SK-N-SH (cell line): ENCODE data around the gene FKBP5. TPM values are rescaled to one million over a fixed set of nuclear protein-coding genes. Genes with fewer than 3 reads are reported as not detected.
"Not testable (repeated sequence)": the region's sequence is repeated elsewhere in the genome, so short reads cannot be mapped to it uniquely, and the experiment has no call there.

Source experiments
- CTCF ChIA-PET: fragments of 300-600, 350-600 bp; formaldehyde crosslinking; extraction: SDS; loops from one replicate; lab custom pipeline; 2021; lab: Yijun Ruan, JAX
- POLR2A ChIA-PET: fragments of 350-600 bp; sonication (Branson Sonifier 250); formaldehyde crosslinking; extraction: SDS; loops from one replicate; lab custom pipeline; 2020; ENCODE audit warnings: antibody characterized with exemption, inconsistent platforms; lab: Yijun Ruan, JAX
- DNase-seq: peaks from one replicate; pipeline ENCODE4 v3.0.0; 2012
- H2AFZ ChIP-seq: fragments of 200-600 bp; sonication (generic); 2 replicates; pipeline ENCODE4 v1.8.1; 2016; ENCODE audit warnings: antibody characterized with exemption, mild to moderate bottlenecking, low read depth
- H3F3A ChIP-seq: fragments of 200-600 bp; sonication (generic); replicated peaks from 2 replicates; pipeline ENCODE3; 2016; ENCODE audit warnings: antibody characterized with exemption, mild to moderate bottlenecking; ENCODE audit not compliant: insufficient read depth
- H3K27ac ChIP-seq, 2 experiments: fragments of 200-500 bp in 1 of 2; fragments of 200-600 bp in 1 of 2; sonication (Bioruptor generic) in 1 of 2; sonication (generic), shearing (Covaris generic) in 1 of 2; 2 replicates each; pipeline versions ENCODE4 v1.5.1 to v1.6.1; 2014 to 2016; ENCODE audit warnings: low read depth in 2 of 2, inconsistent platforms in 1 of 2, low read length in 1 of 2, mild to moderate bottlenecking in 1 of 2, mixed read lengths in 1 of 2
- H3K27me3 ChIP-seq: fragments of 200-600 bp; sonication (generic), shearing (Covaris generic); 2 replicates; pipeline ENCODE4 v1.6.1; 2016; ENCODE audit warnings: mixed run types; ENCODE audit not compliant: insufficient read depth
- H3K36me3 ChIP-seq, 2 experiments: fragments of 200-500 bp in 1 of 2; fragments of 200-600 bp in 1 of 2; sonication (Bioruptor generic) in 1 of 2; sonication (generic) in 1 of 2; replicated peaks in 1 of 2; 2 replicates each; pipeline versions ENCODE3 to v1.5.1; 2014 to 2016; ENCODE audit warnings: low read length in 1 of 2, mild to moderate bottlenecking in 1 of 2; ENCODE audit not compliant: insufficient read depth in 2 of 2, control insufficient read depth in 1 of 2
- H3K4me1 ChIP-seq, 2 experiments: fragments of 200-500 bp in 1 of 2; fragments of 200-600 bp in 1 of 2; sonication (Bioruptor generic) in 1 of 2; sonication (generic), shearing (Covaris generic) in 1 of 2; 2 replicates each; pipeline versions ENCODE4 v1.5.1 to v1.6.1; 2014 to 2016; ENCODE audit warnings: low read depth in 1 of 2, low read length in 1 of 2, mixed run types in 1 of 2; ENCODE audit not compliant: insufficient read depth in 2 of 2, control insufficient read depth in 1 of 2
- H3K4me2 ChIP-seq: fragments of 200-600 bp; sonication (generic), shearing (Covaris generic); 2 replicates; pipeline ENCODE4 v1.6.1; 2017; ENCODE audit warnings: mixed run types
- H3K4me3 ChIP-seq, 2 experiments: fragments of 200-500 bp in 1 of 2; fragments of 200-600 bp in 1 of 2; sonication (Bioruptor generic) in 1 of 2; sonication (generic), shearing (Covaris generic) in 1 of 2; 2 replicates each; pipeline versions ENCODE4 v1.5.1 to v1.8.1; 2014 to 2016; ENCODE audit warnings: low read depth in 2 of 2, inconsistent platforms in 1 of 2, low read length in 1 of 2, mild to moderate bottlenecking in 1 of 2, mixed read lengths in 1 of 2, moderate library complexity in 1 of 2
- H3K79me2 ChIP-seq: fragments of 200-600 bp; sonication (generic); 2 replicates; pipeline ENCODE4 v1.8.1; 2017; ENCODE audit warnings: mild to moderate bottlenecking; ENCODE audit not compliant: insufficient read depth
- H3K9ac ChIP-seq: fragments of 200-600 bp; sonication (generic); 2 replicates; pipeline ENCODE4 v1.6.1; 2017; ENCODE audit warnings: mixed run types
- H3K9me2 ChIP-seq: fragments of 200-600 bp; sonication (generic); 2 replicates; pipeline ENCODE4 v1.6.1; 2017; ENCODE audit warnings: mixed run types
- H3K9me3 ChIP-seq: fragments of 200-600 bp; sonication (generic); 2 replicates; pipeline ENCODE4 v1.6.1; 2017; ENCODE audit warnings: mixed run types, mild to moderate bottlenecking, moderate library complexity
- H4K20me1 ChIP-seq: fragments of 200-600 bp; sonication (generic); 2 replicates; pipeline ENCODE4 v1.6.1; 2017; ENCODE audit warnings: mild to moderate bottlenecking, mixed run types; ENCODE audit not compliant: insufficient read depth
- EP300 ChIP-seq, 2 experiments: IDR thresholded peaks; 2 replicates each; pipeline versions ENCODE4 v1.4.0 to v1.6.1; 2012; ENCODE audit warnings: borderline replicate concordance in 1 of 2, low read depth in 1 of 2, low read length in 1 of 2
- EZH2phosphoT487 ChIP-seq: fragments of 200-600 bp; sonication (generic); IDR thresholded peaks from 2 replicates; pipeline ENCODE4 v1.6.1; 2017; ENCODE audit warnings: low read depth, mixed run types, mild to moderate bottlenecking, antibody characterized with exemption, moderate library complexity, borderline replicate concordance
- FOSL2 ChIP-seq: IDR thresholded peaks from 2 replicates; pipeline ENCODE4 v1.4.0; 2012; ENCODE audit warnings: low read depth, mild to moderate bottlenecking, moderate library complexity, borderline replicate concordance
- FOXM1 ChIP-seq: IDR thresholded peaks from 2 replicates; pipeline ENCODE4 v1.4.0; 2012; ENCODE audit warnings: low read depth, mild to moderate bottlenecking
- GATA2 ChIP-seq: sonication (generic); formaldehyde crosslinking; IDR thresholded peaks from 2 replicates; pipeline ENCODE4 v1.5.0; 2020; ENCODE audit warnings: mild to moderate bottlenecking, missing genetic modification reagents
- MEF2A ChIP-seq: IDR thresholded peaks from 2 replicates; pipeline ENCODE4 v1.4.0; 2012; ENCODE audit warnings: low read depth, borderline replicate concordance
- NFIC ChIP-seq: IDR thresholded peaks from 2 replicates; pipeline ENCODE4 v1.4.0; 2012; ENCODE audit warnings: borderline replicate concordance
- RAD21 ChIP-seq: IDR thresholded peaks from 2 replicates; pipeline ENCODE4 v1.6.1; 2012; ENCODE audit warnings: mild to moderate bottlenecking, low read length
- RXRA ChIP-seq: IDR thresholded peaks from 2 replicates; pipeline ENCODE4 v1.4.0; 2012; ENCODE audit warnings: low read depth, mild to moderate bottlenecking, borderline replicate concordance
- SMC3 ChIP-seq: IDR thresholded peaks from 2 replicates; pipeline ENCODE4 v1.6.1; 2012; ENCODE audit warnings: low read depth, low read length, improper control_type of control experiment
- TCF12 ChIP-seq: IDR thresholded peaks from 2 replicates; pipeline ENCODE4 v1.4.0; 2012
- TEAD4 ChIP-seq: IDR thresholded peaks from 2 replicates; pipeline ENCODE4 v1.4.0; 2012; ENCODE audit warnings: mild to moderate bottlenecking, borderline replicate concordance; ENCODE audit not compliant: insufficient read depth
- USF1 ChIP-seq: IDR thresholded peaks from 2 replicates; pipeline ENCODE4 v1.4.0; 2012; ENCODE audit warnings: low read depth, borderline replicate concordance
- YY1 ChIP-seq: IDR thresholded peaks from 2 replicates; pipeline ENCODE4 v1.4.0; 2012; ENCODE audit warnings: low read depth, mild to moderate bottlenecking
- WGBS: methylation state at CpG from one replicate; pipeline ENCODE4 v1.1.6; 2017; ENCODE audit warnings: low lambda C conversion rate; 5-methylcytosine and 5-hydroxymethylcytosine counted together
- polyA plus RNA-seq, 3 experiments: library from polyadenylated mRNA; depleted of rRNA; stranded (reverse); fragments of >200 nt; gene quantifications; 2 replicates each; pipeline ENCODE4 v1.2.3, GENCODE V29; 2012
- TF ChIP-seq, protein P1 (sequence below): fragments of 200-600 bp; sonication (generic); IDR thresholded peaks from 2 replicates; pipeline ENCODE4 v1.6.1; 2017; ENCODE audit warnings: antibody characterized with exemption, mild to moderate bottlenecking, moderate library complexity
- TF ChIP-seq, protein P2 (sequence below): IDR thresholded peaks from 2 replicates; pipeline ENCODE4 v1.6.1; 2012; ENCODE audit warnings: mild to moderate bottlenecking, low read depth, low read length, moderate library complexity

The FKBP5 gene
- polyA plus RNA-seq, 1 of the 3 experiments (the other 2 are of a cell fraction): 5.1 TPM

GRCh38 chr6:35599761-35600658 lies 88.7 kb downstream of the FKBP5 start:
- no peak overlapping the region for H3K4me3 ChIP-seq
- ChIA-PET POLR2A (no interaction called here), CTCF (interaction anchor here (0.7 to 7.3 kb wide), 5 partner anchors 16 to 1155 kb away, joined by 3 to 42 read pairs (median 4); partner anchors contain the start of gene ARMC12)
- H3K4me1 ChIP-seq: peaks cover 30 to 51% of the 10 kb centered on the region in 2 experiments
- H3K9ac ChIP-seq: peak overlapping the region; percentile 71; the same call in 1 of the 2 replicates
- no peaks in the 10 kb centered on the region for H3K9me2 ChIP-seq
- H3K36me3 ChIP-seq: no peaks in the 10 kb centered on the region
- TF ChIP-seq NFIC (no peak), USF1 (no peak), RXRA (no peak), EZH2phosphoT487 (no peak), MEF2A (no peak), RAD21 (no peak), SMC3 (no peak), YY1 (no peak), TCF12 (no peak), FOXM1 (no peak), GATA2 (no peak), TEAD4 (no peak), EP300 (IDR thresholded peaks at IDR 0.05; ENCODE audit: borderline replicate concordance in 1 of 2, low read depth in 1 of 2, low read length in 1 of 2) (no peak), FOSL2 (no peak)
- TF ChIP-seq, protein P1, sequence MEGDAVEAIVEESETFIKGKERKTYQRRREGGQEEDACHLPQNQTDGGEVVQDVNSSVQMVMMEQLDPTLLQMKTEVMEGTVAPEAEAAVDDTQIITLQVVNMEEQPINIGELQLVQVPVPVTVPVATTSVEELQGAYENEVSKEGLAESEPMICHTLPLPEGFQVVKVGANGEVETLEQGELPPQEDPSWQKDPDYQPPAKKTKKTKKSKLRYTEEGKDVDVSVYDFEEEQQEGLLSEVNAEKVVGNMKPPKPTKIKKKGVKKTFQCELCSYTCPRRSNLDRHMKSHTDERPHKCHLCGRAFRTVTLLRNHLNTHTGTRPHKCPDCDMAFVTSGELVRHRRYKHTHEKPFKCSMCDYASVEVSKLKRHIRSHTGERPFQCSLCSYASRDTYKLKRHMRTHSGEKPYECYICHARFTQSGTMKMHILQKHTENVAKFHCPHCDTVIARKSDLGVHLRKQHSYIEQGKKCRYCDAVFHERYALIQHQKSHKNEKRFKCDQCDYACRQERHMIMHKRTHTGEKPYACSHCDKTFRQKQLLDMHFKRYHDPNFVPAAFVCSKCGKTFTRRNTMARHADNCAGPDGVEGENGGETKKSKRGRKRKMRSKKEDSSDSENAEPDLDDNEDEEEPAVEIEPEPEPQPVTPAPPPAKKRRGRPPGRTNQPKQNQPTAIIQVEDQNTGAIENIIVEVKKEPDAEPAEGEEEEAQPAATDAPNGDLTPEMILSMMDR: no peak
- TF ChIP-seq, protein P2, sequence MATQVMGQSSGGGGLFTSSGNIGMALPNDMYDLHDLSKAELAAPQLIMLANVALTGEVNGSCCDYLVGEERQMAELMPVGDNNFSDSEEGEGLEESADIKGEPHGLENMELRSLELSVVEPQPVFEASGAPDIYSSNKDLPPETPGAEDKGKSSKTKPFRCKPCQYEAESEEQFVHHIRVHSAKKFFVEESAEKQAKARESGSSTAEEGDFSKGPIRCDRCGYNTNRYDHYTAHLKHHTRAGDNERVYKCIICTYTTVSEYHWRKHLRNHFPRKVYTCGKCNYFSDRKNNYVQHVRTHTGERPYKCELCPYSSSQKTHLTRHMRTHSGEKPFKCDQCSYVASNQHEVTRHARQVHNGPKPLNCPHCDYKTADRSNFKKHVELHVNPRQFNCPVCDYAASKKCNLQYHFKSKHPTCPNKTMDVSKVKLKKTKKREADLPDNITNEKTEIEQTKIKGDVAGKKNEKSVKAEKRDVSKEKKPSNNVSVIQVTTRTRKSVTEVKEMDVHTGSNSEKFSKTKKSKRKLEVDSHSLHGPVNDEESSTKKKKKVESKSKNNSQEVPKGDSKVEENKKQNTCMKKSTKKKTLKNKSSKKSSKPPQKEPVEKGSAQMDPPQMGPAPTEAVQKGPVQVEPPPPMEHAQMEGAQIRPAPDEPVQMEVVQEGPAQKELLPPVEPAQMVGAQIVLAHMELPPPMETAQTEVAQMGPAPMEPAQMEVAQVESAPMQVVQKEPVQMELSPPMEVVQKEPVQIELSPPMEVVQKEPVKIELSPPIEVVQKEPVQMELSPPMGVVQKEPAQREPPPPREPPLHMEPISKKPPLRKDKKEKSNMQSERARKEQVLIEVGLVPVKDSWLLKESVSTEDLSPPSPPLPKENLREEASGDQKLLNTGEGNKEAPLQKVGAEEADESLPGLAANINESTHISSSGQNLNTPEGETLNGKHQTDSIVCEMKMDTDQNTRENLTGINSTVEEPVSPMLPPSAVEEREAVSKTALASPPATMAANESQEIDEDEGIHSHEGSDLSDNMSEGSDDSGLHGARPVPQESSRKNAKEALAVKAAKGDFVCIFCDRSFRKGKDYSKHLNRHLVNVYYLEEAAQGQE: no peak
- H3K27me3 ChIP-seq: no peaks in the 10 kb centered on the region
- 82% methylated on average over 8 of the region's 8 CpGs for WGBS
- peaks cover 46% of the 10 kb centered on the region for H3F3A ChIP-seq
- DNase-seq: no peak
- H3K4me2 ChIP-seq: peak overlapping the region; percentile 78
- H2AFZ ChIP-seq: peak overlapping the region; percentile 39; the same call in 1 of the 2 replicates
- H3K79me2 ChIP-seq: no peaks in the 10 kb centered on the region
- H3K27ac ChIP-seq: peak overlapping the region; percentile 88 to 98; a peak in 3 of 4 replicates
- no peaks in the 10 kb centered on the region for H3K9me3 ChIP-seq
- no peaks in the 10 kb centered on the region for H4K20me1 ChIP-seq

GRCh38 chr6:35598621-35599020 lies 90.1 kb downstream of the FKBP5 start:
- H3K79me2 ChIP-seq, H3K4me3 ChIP-seq, H3K9me3 ChIP-seq, DNase-seq, H2AFZ ChIP-seq, H3K36me3 ChIP-seq, H3K27ac ChIP-seq, H3K9me2 ChIP-seq, H3K27me3 ChIP-seq, H3K4me2 ChIP-seq, H3K9ac ChIP-seq, H4K20me1 ChIP-seq, POLR2A ChIA-PET: not testable (repeated sequence)
- CTCF ChIA-PET: interaction anchor here (0.8 to 7.3 kb wide), 3 partner anchors 15 to 497 kb away, joined by 3 to 42 read pairs (median 13); partner anchors contain the start of gene ARMC12
- H3K4me1 ChIP-seq: peaks cover 30 to 51% of the 10 kb centered on the region in 2 experiments
- WGBS: 99% methylated on average over 8 of the region's 8 CpGs
- peaks cover 46% of the 10 kb centered on the region for H3F3A ChIP-seq
